GM12872 (cell line): ENCODE data around the gene TOX4.

Experiments used
- CTCF ChIP-seq: IDR thresholded peaks from 3 replicates; pipeline ENCODE4 v1.5.1; 2011; ENCODE audit warnings: low read depth, mild to moderate bottlenecking, low read length, moderate library complexity; ENCODE audit not compliant: insufficient read depth

Gene TOX4

GRCh38 chr14:21494902-21495762 lies 18.1 kb downstream of the TOX4 start:
- no peak for TF ChIP-seq CTCF

GRCh38 chr14:21496453-21496852 lies 19.5 kb downstream of the TOX4 start:
- TF ChIP-seq CTCF = no peak

GRCh38 chr14:21498540-21499526 lies 21.8 kb downstream of the TOX4 start:
- peak; percentile 57; the same call in 2 of the 3 replicates for TF ChIP-seq CTCF

GRCh38 chr14:21501568-21501967 lies 24.6 kb downstream of the TOX4 start:
- TF ChIP-seq CTCF = no peak

GRCh38 chr14:21503376-21503775 lies 26.4 kb downstream of the TOX4 start:
- no peak for TF ChIP-seq CTCF

GRCh38 chr14:21505012-21505553 lies 28.1 kb downstream of the TOX4 start:
- TF ChIP-seq CTCF = no peak

- no peak for TF ChIP-seq CTCF
Measured at GRCh38 chr14:21506557-21506956, 29.6 kb downstream of the TOX4 start.
